ENCODE results near the gene COLEC12. TPM values are rescaled to one million over a fixed set of nuclear protein-coding genes. Genes with fewer than 3 reads are reported as not detected.

The COLEC12 gene
- total RNA-seq, 1 experiment from 2014 or later: 0.03 TPM

- Histone ChIP-seq H3K4me1 (ENCODE audit: control insufficient read depth, insufficient read depth, low read length) (no peaks in the 10 kb centered on the region), H3K27me3 (ENCODE audit: control insufficient read depth, insufficient read depth, low read length) (no peaks in the 10 kb centered on the region), H3K9me3 (ENCODE audit: control insufficient read depth, insufficient read depth, low read depth, low read length) (no peaks in the 10 kb centered on the region), H3K36me3 (ENCODE audit: control insufficient read depth, insufficient read depth, low read length) (no peaks in the 10 kb centered on the region), H3K4me3 (ENCODE audit: low read depth in 2 of 2, low read length in 2 of 2) (no peak overlapping the region), H3K27ac (ENCODE audit: low read length) (no peak overlapping the region)
- POLR2A ChIA-PET: no interaction called here
- DNase-seq (ENCODE audit: low read depth, low spot score): no peak
- intact Hi-C loops (cut with micrococcal nuclease; ENCODE audit: unreplicated experiment) (no loop called here), in situ Hi-C loops (cut with HindIII; ENCODE audit: low pct_unique_long_range_greater_than_20kb, low sequenced_read_pairs) (no loop called here)
- TF ChIP-seq REST (IDR thresholded peaks at IDR 0.05; ENCODE audit: insufficient read depth in 1 of 2, low read depth in 2 of 2, low read length in 1 of 2) (no peak), CTCF (IDR thresholded peaks at IDR 0.05) (no peak), SIN3A (IDR thresholded peaks at IDR 0.05; ENCODE audit: borderline replicate concordance, insufficient read depth, low read depth, low read length) (no peak), TCF7L2 (IDR thresholded peaks at IDR 0.05; ENCODE audit: low read depth, low read length) (no peak), POLR2AphosphoS5 (IDR thresholded peaks at IDR 0.05; ENCODE audit: low read depth, low read length) (no peak)
- ATAC-seq: no peak
- CTCF ChIA-PET: no interaction called here
- no TSS peak for BruUV-seq (replicated peaks)
Measured at GRCh38 chr18:371609-371982, 128.9 kb downstream of the COLEC12 start.

GRCh38 chr18:370751-371608 is 129.5 kb downstream of the COLEC12 start:
- Histone ChIP-seq H3K9me3 (ENCODE audit: control insufficient read depth, insufficient read depth, low read depth, low read length) (no peaks in the 10 kb centered on the region), H3K27ac (ENCODE audit: low read length) (no peak overlapping the region), H3K4me1 (ENCODE audit: control insufficient read depth, insufficient read depth, low read length) (no peaks in the 10 kb centered on the region), H3K27me3 (ENCODE audit: control insufficient read depth, insufficient read depth, low read length) (no peaks in the 10 kb centered on the region), H3K36me3 (ENCODE audit: control insufficient read depth, insufficient read depth, low read length) (no peaks in the 10 kb centered on the region), H3K4me3 (ENCODE audit: low read depth in 2 of 2, low read length in 2 of 2) (no peak overlapping the region)
- no peak for DNase-seq (ENCODE audit: low read depth, low spot score)
- ChIA-PET POLR2A (no interaction called here), CTCF (no interaction called here)
- intact Hi-C loops (cut with micrococcal nuclease; ENCODE audit: unreplicated experiment): no loop called here
- ATAC-seq: no peak
- TF ChIP-seq CTCF (IDR thresholded peaks at IDR 0.05) (no peak), REST (IDR thresholded peaks at IDR 0.05; ENCODE audit: insufficient read depth in 1 of 2, low read depth in 2 of 2, low read length in 1 of 2) (no peak), TCF7L2 (IDR thresholded peaks at IDR 0.05; ENCODE audit: low read depth, low read length) (no peak), POLR2AphosphoS5 (IDR thresholded peaks at IDR 0.05; ENCODE audit: low read depth, low read length) (no peak), SIN3A (IDR thresholded peaks at IDR 0.05; ENCODE audit: borderline replicate concordance, insufficient read depth, low read depth, low read length) (no peak)
- no TSS peak for BruUV-seq (replicated peaks)
- in situ Hi-C loops (cut with HindIII; ENCODE audit: low pct_unique_long_range_greater_than_20kb, low sequenced_read_pairs): no loop called here

Measured in Panc1 (cell line).